Thyroid gland (tissue), 4 donors: ENCODE measurements around the gene UBIAD1. TPM values are rescaled to one million over a fixed set of nuclear protein-coding genes. Genes with fewer than 3 reads are reported as not detected.
"Not testable (repeated sequence)": the region's sequence is repeated elsewhere in the genome, so short reads cannot be mapped to it uniquely, and the experiment has no call there.

Source experiments
- DNase-seq, 2 donors: peaks; one replicate each; pipeline ENCODE4 v3.0.0-alpha.2; 2019
- H3K27ac ChIP-seq, 3 donors: fragments of 200-600 bp; sonication (generic); 1 replicate in 2 of 3; 2 replicates in 1 of 3; pipeline ENCODE4 v1.5.1; 2016 to 2019; ENCODE audit warnings: mild to moderate bottlenecking in 1 of 3, moderate library complexity in 1 of 3
- H3K27me3 ChIP-seq: fragments of 200-600 bp; sonication (generic); one replicate; pipeline ENCODE4 v1.5.1; 2019
- H3K36me3 ChIP-seq, 2 donors: fragments of 200-600 bp; sonication (generic); one replicate each; pipeline ENCODE4 v1.5.1; 2016 to 2019
- H3K4me1 ChIP-seq, 2 donors: fragments of 200-600 bp; sonication (generic); one replicate each; pipeline ENCODE4 v1.5.1; 2017 to 2019
- H3K4me3 ChIP-seq, 3 donors: fragments of 200-600 bp; sonication (generic); replicated peaks in 1 of 3; 1 replicate in 2 of 3; 2 replicates in 1 of 3; pipeline ENCODE4 v1.5.1; 2016; ENCODE audit warnings: mild to moderate bottlenecking in 1 of 3
- H3K9me3 ChIP-seq: fragments of 200-600 bp; sonication (generic); one replicate; pipeline ENCODE4 v1.5.1; 2017
- POLR2A ChIP-seq, 2 donors: fragments of 450-650 bp; IDR thresholded peaks; one replicate each; pipeline ENCODE4 v1.6.1; 2017; ENCODE audit warnings: antibody characterized with exemption in 2 of 2, mild to moderate bottlenecking in 2 of 2, moderate library complexity in 1 of 2
- WGBS, 2 donors: methylation state at CpG; one replicate each; pipeline ENCODE4 v1.1.5; 2017; 5-methylcytosine and 5-hydroxymethylcytosine counted together
- intact Hi-C: fragments of 100-400 bp; cut with DNase I; formaldehyde crosslinking; loops from one replicate; pipeline ENCODE4 v1.15.1; 2023
- total RNA-seq, 4 donors: library from RNA; depleted of rRNA; stranded (reverse); fragments of >200 nt; gene quantifications; one replicate each; pipeline ENCODE4 v1.2.3, GENCODE V29; 2016
- TF ChIP-seq, protein P1 (sequence below), 6 experiments: fragments of 200-600 bp in 3 of 6; fragments of 450-650 bp in 3 of 6; sonication (generic) in 3 of 6; IDR thresholded peaks; one replicate each; pipeline ENCODE4 v1.5.1; 2016 to 2019; ENCODE audit warnings: antibody characterized with exemption in 6 of 6, mild to moderate bottlenecking in 2 of 6, inconsistent platforms in 1 of 6, moderate library complexity in 1 of 6

UBIAD1 gene
- total RNA-seq, 4 donors from 2014 or later, result 14.4 to 15.4 (median 15.1) TPM

DNA sequence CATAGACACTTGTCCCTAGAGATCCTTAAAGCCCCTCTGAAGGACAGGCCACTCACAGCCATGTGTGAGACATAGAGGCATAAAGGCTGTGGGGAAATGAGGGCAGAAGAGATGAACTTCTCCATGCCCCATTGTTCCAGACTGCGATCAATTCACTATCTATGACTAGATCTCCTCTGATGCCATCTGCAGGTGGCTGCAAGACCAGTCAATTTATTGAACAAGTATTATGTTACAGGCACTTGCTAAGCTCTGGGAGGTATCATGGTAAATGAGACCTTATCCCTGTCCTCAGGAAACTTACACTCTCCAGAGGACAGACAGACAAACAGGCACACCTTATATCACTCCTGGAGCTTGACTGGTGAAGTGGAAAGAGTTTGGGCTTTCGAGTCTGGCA lies 22.9 kb downstream of the UBIAD1 start:
- WGBS, 2 donors, result 90 to 97% methylated on average over 2 of the region's 2 CpGs
- TF ChIP-seq POLR2A (IDR thresholded peaks at IDR 0.05), result no peak
- TF ChIP-seq, protein P1, sequence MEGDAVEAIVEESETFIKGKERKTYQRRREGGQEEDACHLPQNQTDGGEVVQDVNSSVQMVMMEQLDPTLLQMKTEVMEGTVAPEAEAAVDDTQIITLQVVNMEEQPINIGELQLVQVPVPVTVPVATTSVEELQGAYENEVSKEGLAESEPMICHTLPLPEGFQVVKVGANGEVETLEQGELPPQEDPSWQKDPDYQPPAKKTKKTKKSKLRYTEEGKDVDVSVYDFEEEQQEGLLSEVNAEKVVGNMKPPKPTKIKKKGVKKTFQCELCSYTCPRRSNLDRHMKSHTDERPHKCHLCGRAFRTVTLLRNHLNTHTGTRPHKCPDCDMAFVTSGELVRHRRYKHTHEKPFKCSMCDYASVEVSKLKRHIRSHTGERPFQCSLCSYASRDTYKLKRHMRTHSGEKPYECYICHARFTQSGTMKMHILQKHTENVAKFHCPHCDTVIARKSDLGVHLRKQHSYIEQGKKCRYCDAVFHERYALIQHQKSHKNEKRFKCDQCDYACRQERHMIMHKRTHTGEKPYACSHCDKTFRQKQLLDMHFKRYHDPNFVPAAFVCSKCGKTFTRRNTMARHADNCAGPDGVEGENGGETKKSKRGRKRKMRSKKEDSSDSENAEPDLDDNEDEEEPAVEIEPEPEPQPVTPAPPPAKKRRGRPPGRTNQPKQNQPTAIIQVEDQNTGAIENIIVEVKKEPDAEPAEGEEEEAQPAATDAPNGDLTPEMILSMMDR (IDR thresholded peaks at IDR 0.05), result no peak
- no peak for DNase-seq
- H3K27ac ChIP-seq, result no peak overlapping the region
- H3K9me3 ChIP-seq, result no peaks in the 10 kb centered on the region
- intact Hi-C loops, result no loop called here
- no peaks in the 10 kb centered on the region for H3K27me3 ChIP-seq
- H3K4me3 ChIP-seq, result no peak overlapping the region
- peaks cover 0 to 4% of the 10 kb centered on the region in 2 donors for H3K36me3 ChIP-seq
- H3K4me1 ChIP-seq, result no peaks in the 10 kb centered on the region

DNA sequence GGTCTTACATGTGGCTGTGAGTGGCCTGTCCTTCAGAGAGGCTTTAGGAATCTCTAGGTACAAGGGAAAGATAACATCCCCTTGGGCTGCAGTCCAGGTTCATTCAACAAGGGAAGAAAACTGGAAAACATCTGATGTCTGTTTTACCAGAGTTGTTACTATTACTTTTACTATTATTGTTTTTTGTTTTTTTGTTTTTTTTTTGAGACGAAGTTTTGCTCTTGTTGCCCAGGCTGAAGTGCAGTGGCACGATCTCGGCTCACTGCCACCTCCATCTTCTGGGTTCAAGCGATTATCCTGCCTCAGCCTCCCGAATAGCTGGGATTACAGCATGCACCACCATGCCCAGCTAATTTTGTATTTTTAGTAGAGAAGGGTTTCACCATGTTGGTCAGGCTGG lies 24.8 kb downstream of the UBIAD1 start:
- WGBS, 2 donors, result 93 to 98% methylated on average over 5 of the region's 5 CpGs
- H3K36me3 ChIP-seq, H3K4me3 ChIP-seq, H3K27ac ChIP-seq, H3K4me1 ChIP-seq, DNase-seq, intact Hi-C loops, H3K9me3 ChIP-seq, H3K27me3 ChIP-seq: not testable (repeated sequence)

DNA sequence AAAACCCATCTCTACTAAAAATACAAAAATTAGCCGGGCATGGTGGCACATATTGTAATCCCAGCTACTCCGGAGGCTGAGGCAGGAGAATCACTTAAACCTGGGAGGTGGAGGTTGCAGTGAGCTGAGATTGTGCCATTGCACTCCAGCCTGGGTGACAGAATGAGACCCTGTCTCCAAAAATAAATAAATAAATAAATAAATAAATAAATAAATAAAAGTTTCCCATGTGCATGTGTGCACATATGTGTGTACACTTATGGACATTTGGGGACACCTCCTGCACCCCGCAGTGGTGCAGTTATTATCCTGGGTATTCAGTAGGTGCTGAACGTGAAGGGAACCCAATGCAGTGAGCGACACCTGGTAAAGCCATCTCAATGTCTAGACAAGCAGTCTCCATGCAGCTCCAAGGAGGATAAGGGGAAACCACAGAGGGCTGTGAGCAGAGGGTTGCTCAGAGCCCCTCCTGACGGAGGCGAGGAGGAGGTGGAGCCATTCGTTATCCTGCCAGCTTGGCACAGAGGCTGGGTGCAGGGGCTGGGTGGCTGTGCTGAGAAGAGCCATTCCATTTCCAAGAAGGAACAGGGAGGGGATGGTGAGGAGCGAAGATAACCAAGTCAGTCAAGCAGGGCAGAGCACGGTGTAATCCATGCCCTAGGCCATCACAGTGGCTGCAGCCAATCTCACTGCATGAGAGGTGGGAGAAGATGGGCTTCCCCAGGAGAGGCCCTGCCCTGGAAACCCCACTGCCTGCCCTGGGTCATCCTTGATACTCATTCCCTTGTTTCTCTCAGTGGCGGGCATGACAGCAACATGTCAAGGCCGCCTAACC lies 25.6 kb downstream of the UBIAD1 start:
- Histone ChIP-seq H3K4me3 (no peak overlapping the region), H3K27ac (no peak overlapping the region), H3K36me3 (peaks cover 0 to 4% of the 10 kb centered on the region in 2 donors), H3K9me3 (no peaks in the 10 kb centered on the region), H3K27me3 (no peaks in the 10 kb centered on the region), H3K4me1 (no peaks in the 10 kb centered on the region)
- DNase-seq, result no peak
- WGBS, 2 donors, result 84 to 90% methylated on average over 12 of the region's 12 CpGs
- intact Hi-C loops, result no loop called here
- TF ChIP-seq, protein P1 (IDR thresholded peaks at IDR 0.05), result no peak
- TF ChIP-seq POLR2A (IDR thresholded peaks at IDR 0.05), result no peak

DNA sequence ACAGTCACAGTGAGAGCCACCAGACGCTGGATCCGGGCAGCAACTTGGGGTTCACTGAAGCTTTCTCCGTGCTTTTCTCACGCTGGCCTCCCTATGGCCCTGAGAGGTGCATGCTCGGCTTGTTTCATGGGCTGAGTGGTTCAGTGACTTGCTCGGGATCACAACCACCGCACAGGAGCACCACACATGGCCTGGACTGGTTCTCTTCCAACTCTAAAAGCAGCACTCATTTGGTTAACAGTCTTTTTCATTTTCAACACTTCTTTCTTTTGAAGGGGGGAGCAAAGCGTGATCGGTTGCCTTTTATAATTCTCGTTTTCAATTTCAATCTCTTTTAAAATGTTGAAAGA lies 26.2 kb downstream of the UBIAD1 start:
- Histone ChIP-seq H3K27ac (no peak overlapping the region), H3K9me3 (no peaks in the 10 kb centered on the region), H3K4me1 (no peaks in the 10 kb centered on the region), H3K27me3 (no peaks in the 10 kb centered on the region), H3K36me3 (peaks cover 0 to 4% of the 10 kb centered on the region in 2 donors), H3K4me3 (no peak overlapping the region)
- intact Hi-C loops, result no loop called here
- no peak for TF ChIP-seq POLR2A (IDR thresholded peaks at IDR 0.05)
- TF ChIP-seq, protein P1 (IDR thresholded peaks at IDR 0.05), result no peak
- WGBS, 2 donors, result 51 to 58% methylated on average over 10 of the region's 10 CpGs
- DNase-seq, result no peak

DNA sequence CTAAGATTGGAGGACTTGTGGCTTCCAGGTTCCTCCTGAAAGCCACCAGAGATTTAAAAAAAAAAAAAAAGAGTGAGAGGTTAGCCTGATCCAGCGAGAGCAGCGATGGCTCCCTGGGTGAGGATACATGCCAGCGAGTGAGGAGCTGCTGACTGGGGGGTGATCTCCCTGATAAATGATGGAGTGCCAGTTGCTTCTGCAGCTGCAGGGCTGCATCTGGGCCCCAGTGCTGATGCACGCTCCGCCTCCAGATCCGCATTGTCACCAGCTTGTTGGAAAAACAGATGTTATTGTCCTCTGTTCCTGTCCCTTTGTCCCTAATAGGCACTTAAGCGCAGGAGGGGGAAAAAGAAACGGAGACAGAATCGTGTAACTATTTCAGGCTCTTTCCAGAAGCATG lies 28.6 kb downstream of the UBIAD1 start:
- Histone ChIP-seq H3K4me3 (no peak overlapping the region), H3K36me3 (no peaks in the 10 kb centered on the region), H3K9me3 (no peaks in the 10 kb centered on the region), H3K27me3 (no peaks in the 10 kb centered on the region), H3K27ac (no peak overlapping the region), H3K4me1 (peaks cover 0 to 3% of the 10 kb centered on the region in 2 donors)
- WGBS, 2 donors, result 53 to 59% methylated on average over 9 of the region's 9 CpGs
- no peak for DNase-seq
- intact Hi-C loops, result no loop called here
- TF ChIP-seq, protein P1 (IDR thresholded peaks at IDR 0.05), result no peak
- no peak for TF ChIP-seq POLR2A (IDR thresholded peaks at IDR 0.05)
